Cardiac septum (tissue), 1 donor: Measurements from ENCODE around the gene MTA2. TPM values are rescaled to one million over a fixed set of nuclear protein-coding genes. Genes with fewer than 3 reads are reported as not detected.

Source experiments
- DNase-seq: peaks from one replicate; pipeline ENCODE4 v3.0.0-alpha.2; 2020; ENCODE audit warnings: low spot score
- intact Hi-C: fragments of 100-400 bp; cut with DNase I; formaldehyde crosslinking; loops from one replicate; pipeline ENCODE4 v1.14.0; 2022
- total RNA-seq: library from RNA; stranded (reverse); fragmentation: NEBNext Ultra II Directional; extraction: Animal tissue kit (Norgen Biotek cat#: 25700); gene quantifications from one replicate; pipeline ENCODE4 v1.2.1, GENCODE V29; 2021
- donor health status: DM: no; HTN: no; CAD: no.

Gene MTA2
- total RNA-seq, 1 donor from 2014 or later: 36.8 TPM

DNA sequence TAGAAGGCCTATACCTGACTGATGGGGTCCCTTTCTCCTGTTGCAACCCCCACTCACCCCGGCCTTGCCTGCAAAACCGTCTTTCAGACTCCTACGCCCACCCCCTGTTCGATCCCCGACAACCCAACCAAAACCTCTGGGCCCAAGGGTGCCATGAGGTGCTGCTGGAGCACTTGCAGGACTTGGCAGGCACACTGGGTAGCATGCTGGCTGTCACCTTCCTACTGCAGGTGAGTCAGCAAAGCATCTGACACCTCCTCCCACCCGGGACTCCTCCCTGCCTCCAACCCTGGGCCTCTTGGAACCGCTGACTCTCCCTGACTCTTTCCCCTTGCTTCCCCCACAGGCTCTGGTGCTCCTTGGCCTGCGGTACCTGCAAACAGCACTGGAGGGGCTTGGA, 12.6 kb upstream of the MTA2 start:
- intact Hi-C loops: no loop called here
- DNase-seq: no peak

DNA sequence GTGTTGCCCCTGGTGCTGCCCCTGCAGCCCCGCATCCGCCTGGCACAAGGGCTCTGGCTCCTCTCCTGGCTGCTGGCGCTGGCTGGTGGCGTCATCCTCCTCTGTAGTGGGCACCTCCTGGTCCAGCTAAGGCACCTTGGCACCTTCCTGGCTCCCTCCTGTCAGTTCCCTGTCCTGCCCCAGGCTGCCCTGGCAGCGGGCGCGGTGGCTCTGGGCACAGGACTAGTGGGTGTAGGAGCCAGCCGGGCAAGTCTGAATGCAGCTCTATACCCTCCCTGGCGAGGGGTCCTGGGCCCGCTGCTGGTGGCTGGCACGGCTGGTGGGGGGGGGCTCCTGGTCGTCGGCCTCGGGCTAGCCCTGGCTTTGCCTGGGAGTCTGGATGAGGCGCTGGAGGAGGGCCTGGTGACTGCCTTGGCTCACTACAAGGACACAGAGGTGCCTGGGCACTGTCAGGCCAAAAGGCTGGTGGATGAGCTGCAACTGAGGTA, 11.7 kb upstream of the MTA2 start:
- DNase-seq: peak; percentile 79

DNA sequence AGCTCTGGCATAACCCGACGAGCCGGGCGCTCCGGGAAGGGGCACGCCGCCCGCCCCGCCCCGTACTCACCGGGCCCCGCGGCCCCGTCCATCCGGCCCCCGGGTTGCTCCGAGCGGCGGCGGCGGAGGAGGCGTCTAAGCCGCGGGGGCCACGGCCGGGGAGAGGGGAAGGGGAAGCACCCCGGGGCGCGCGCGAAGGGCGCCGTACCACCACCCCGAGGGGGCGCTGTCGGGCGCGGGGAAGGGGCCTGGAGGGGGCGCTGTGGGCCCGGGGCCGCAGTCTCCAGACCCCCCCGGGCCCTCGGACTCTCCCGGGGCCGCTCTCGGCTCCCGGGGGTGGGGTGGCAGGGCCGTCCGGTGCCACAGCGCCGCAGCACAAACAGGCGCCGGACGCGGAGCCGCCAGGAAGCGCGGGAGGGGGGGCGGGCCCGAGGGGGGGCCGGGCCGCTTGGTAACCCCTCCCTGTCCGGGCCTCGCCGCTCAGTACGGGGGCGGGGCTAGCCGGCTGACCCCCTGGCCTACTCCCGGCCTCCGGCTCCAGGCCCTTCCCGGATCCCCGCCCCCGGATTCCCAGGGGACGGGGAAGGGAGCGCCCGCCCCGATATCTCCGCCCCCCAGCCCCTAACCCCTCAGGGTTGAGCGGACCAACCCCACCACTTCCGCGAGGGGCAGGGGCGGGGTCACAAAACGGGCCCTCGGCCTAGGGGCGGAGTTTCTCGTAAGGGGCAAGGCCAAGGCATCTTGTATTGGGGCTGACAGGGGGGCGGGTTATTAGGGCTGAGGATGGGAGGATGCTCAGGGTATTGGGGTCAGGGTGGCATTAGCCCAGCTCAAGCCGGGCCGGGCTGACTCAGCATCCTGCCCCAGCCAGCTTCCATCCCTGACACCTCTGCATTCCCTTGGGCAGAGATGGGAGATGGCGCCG, 11.0 kb upstream of the MTA2 start, which contains the start of the genes EML3 and ROM1:
TSS of gene EML3 (minus strand) at position 410 of the 925 bp plus-strand sequence. CDS start at position 92, 318 bp downstream.
TSS of gene ROM1 (plus strand) at position 892 of the 925 bp plus-strand sequence. CDS start at position 917, 25 bp downstream.
- intact Hi-C loops: no loop called here
- peak; percentile 95 for DNase-seq

More for the DNA sequence above, 11.7 kb upstream of the MTA2 start:
- intact Hi-C loops: no loop called here

DNA sequence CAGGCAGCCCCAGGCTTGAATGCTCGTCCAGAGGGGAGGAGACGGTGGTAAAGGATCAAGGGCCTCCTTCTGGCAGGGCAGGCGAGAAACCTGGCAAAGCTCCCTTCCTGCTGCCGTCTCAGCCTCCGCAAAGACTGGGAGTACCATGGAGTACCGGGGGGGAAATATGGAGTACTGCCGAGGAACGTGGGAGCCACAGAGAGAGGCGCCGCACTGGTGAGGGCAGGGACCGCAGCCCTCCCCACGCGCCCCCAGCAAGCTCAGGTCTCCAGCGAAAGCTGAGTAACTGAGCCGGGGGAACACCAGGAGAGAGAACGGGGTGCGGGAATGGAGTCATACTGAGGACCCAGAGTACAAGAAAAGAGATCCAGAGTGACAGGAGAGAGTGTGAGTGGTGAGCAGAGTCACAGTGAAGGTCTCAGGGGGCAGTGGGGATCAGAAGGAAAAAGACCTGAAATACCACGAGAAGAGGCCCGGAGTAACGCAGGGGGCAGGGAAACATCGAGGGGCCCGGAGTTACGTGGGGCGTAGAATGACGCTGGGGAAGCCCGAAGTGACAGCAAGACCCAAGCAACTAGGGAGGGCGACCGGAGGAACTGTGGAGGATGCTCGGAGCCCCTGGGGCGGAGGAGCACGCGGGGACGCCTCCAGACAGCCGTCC, 10.2 kb upstream of the MTA2 start:
- intact Hi-C loops: no loop called here
- DNase-seq: peak; percentile 78

DNA sequence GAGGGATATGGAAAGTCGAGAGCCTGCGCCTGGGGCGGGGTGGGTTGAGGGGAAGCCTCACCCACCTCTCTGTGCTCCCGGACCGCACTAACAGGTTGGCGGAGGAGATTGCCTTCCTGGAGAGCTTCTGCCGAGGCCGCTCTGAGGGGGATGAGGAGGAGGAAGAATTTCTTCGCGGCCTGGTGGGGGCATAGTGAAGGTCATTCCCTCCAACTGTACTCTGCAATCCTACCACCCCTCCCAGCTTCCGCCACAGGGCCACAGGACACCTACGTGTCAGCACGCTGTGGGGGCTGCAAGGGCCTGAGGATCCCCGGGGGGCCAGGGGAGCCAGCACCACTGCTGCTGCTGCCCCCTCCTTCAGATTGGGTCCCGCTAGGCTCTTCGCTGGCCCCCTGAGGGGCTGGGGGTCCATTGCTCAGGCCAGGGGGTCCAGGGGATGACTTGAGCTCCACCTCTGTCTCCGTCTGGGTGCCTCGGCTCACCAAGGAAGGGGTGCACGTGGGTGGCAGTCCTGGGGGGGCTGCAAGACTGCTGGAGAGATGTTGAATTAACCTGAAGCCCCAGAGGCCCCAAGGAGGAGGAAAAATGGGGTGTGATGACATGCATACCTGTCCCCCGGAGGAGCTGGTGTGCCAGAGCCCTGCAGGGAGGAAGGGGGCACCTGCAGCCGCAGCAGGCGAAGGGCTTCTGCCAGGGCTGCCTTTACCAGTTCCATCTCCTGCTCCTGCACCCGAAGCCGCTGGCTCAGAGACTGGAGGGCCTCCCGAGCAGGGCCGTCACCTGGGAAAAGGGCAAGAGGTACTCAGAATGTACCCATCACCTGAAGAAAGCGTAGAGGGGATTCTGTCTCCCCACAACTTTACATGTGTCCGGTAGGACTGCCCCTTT, 9.4 kb upstream of the MTA2 start:
- intact Hi-C loops: no loop called here
- DNase-seq: no peak

DNA sequence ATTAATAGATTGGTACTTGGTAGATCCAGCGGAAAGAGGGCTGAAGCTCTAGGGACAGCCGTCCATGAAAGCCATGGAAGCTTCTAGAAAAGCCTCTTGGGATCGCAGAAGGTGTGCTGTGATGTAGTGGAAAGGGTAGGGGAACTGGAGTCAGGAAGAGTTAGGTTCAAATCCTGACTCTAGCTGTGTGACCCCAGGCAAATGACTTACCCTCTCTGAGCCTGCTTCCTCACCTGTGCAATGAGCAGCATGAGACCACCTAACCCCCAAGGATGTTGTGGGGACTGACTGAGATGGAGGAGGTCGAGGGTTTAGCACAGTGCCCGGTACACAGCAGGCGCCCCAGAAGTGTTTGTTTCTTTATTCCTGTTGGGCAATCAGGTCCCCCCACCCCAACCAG, 8.7 kb upstream of the MTA2 start:
- DNase-seq: no peak
- intact Hi-C loops: no loop called here

DNA sequence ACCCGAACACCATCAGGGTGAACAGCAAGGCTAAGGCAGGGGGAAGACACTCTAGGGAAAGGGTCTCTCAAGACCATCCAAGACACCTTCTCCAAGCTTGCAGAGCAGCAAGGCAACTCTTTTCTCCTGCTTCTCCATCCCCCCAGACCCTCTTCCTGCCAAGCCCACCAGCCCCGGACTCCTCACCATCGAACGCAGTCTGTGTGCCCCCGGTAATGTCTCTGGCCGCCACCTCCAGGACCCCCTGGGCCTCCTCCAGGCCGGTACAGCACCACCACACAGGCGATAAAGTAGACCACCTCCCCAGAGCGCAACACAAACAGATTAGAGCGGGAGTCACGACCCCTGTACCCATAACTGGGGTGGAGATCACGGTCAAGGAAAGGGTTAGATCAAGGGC, 7.1 kb upstream of the MTA2 start:
- DNase-seq: no peak
- intact Hi-C loops: no loop called here

DNA sequence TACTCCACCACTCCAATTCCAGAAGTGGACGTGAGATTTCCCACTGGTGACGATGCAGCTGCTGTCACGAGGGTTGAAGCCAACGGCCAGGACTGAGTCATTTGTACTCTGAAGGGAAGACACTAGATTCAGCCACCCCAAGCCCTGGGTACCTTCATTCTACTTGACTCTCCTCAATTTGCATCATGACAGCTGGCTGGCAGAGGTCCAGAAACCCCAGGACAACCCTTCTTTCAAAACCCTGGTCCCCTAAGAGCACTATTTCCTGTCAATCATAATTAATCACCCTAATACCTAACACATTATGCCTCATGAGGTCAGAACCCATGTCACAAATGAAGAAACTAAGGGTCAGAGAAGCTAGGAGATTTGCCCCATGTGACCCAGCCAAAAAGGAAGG, 6.0 kb upstream of the MTA2 start:
- intact Hi-C loops: no loop called here
- DNase-seq: no peak

DNA sequence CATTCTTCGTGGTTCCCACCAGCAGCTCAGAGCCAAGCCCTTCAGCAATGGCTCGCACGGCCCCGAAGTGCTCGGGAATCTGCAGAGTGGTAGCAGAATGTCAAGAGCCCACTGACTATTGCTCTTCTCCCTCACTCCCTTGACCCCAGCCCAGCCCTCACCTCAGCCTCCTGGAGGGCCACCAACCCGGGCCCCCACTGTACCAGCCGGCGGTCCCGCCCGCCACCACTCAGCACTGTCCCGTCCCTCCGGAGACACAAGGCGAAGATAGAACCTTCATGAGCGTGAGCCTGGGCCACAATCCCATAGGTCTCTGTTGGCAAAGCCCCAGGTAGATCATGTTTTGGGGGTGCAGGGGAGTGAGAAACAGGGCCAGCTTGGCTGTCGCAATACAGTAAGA, 4.2 kb upstream of the MTA2 start:
- DNase-seq: no peak
- intact Hi-C loops: no loop called here

DNA sequence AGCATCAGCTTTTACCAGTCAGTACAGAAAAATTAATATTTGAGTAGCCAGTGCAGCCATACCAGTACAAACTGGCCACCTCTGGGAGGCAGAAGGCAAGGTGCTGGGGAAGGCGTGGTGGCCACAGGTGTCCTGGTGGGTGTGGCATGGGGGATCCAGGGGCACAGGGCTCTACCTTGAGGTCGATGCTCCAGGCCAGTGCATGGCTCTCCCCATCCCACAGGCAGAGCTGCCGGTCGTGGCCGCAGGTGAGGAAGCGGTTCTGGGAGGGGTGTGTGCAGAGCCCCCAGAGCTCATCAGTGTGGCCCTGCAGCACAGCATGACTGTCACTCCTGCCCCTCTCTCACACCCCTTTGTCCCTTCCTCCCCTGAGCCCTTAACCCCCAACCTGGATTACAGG, 3.8 kb upstream of the MTA2 start:
- DNase-seq: no peak

DNA sequence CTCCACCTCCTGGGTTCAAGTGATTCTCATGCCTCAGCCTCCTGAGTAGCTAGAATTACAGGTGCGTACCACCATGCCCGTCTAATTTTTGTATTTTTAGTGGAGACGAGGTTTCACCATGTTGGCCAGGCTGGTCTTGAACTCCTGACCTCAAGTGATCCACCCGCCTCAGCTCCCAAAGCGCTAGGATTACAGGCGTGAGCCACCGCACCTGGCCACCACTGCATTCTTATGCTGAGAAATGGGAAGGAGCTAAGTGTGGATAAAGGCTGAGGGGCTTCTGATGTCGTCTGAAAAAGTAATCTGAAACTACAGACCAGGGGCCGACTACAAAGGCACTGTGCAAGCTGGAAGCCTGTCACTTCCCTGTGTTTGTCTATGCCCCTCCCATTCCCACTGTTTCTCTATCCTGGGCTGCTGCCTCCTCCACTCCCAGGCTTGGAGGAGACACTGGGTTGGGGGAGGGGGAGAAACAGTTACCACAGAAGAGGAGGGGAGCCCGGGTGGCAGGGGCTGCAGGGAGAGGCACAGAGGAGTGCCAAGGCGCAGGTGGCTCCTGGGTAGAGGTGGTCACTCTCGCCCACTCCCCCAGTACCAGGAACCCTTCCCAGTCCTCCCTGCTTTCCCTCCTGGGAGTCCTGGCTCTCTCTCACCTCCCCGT, 2.9 kb upstream of the MTA2 start:
- intact Hi-C loops: no loop called here
- DNase-seq: no peak

More for the DNA sequence above, 3.8 kb upstream of the MTA2 start:
- intact Hi-C loops: no loop called here

DNA sequence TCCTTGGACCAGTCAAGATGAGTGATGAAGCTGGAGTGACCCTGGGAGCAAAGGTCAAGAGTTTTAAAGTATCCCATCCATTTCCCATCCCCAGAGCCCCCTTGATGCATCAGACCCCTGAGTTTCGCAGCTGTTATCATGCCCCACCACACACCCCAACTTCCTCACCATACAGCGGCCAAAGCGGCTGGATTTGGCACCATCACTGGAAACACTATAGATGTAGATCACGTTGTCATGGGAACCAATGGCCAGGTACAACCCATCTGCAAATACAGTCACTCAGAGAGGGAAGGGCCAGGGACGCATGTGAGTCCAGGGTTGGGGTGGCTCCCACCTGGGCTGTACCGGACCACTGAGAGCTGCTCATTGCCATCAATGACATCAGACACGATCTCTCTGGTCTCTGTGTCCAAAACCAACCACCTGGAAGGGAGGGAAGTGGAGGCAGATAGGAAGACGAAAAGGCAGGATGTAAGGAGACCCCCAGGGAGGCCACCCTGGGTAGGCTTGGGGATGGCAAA, 2.2 kb upstream of the MTA2 start:
- intact Hi-C loops: no loop called here
- no peak for DNase-seq

DNA sequence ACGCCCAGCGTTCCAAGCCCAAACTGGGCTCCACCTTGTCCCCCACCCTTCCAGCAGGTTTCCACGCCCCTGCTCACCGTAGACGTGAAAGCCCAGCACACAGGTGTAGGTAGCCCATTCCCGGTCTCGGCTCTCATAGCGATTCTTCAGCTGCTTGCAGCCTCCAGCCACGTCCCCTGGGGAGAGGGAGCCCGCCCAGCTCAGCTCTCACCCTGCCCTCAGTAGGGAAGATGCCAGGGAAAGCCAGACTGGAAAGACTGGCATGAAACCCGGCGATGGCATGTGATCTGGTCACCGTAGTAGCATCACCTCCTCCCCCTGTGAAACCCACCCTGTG, 1.4 kb upstream of the MTA2 start:
- DNase-seq: no peak
- intact Hi-C loops: no loop called here

DNA sequence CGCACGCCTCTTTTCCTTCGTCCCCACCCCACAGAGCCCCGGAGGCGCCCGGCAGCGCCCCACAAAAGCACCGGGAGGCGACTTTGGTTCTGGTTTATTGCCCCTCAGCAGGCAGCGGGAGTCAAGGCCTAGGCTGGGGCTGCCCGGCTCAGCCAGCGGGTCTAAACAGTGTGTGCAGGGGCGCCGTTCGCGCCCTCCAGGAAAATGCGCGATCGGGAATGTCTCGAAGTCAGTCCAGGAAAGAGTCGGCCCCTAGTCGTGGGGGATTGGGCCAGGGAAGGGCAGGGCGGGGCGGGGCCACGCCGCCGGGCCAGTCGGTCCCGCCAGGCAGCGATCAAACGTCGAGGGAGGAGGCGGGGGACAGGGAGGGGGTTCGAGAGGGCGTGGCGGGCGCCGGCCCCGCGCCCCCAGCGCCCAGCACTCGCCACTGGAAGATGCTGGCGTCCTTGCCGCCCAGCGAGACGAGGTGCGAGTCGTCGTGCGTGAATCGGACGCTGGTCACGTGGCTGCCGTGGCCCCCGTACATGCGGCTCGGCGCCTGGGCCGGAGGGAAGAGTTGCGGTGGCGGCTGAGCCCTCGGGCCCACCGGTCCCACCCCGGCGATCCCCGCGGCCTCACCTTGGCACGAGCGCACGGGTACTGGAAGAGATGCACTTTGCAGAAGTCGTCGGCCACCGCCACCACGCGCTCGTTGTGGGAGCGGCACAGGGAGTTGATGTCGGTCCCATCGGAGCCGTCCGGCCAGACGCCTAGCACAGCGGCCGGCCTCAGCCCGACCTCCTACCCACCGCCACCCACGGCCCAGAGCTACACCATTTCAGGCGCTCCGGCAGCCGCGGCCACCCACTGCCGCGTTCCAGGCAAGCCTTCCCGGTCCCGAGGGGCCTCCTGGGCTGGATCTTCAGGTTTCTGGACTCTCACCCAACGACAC, 741 bp upstream of the MTA2 start:
- intact Hi-C loops: no loop called here
- peak; percentile 81 for DNase-seq

DNA sequence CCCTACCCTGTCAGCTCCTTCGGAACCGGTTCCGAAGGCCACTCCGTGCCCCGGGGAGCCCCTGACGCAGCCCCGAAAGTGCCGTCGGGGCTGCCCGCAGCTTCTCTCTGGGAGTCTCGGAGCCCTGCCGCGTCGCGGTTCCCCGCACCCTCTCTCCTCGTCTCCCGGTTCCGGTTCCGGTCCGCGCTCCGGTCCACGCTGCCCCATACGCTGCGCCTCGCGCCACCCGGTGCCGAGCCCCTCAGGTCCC, 618 bp downstream of the MTA2 start:
- peak; percentile 83 for DNase-seq
- intact Hi-C loops: no loop called here

DNA sequence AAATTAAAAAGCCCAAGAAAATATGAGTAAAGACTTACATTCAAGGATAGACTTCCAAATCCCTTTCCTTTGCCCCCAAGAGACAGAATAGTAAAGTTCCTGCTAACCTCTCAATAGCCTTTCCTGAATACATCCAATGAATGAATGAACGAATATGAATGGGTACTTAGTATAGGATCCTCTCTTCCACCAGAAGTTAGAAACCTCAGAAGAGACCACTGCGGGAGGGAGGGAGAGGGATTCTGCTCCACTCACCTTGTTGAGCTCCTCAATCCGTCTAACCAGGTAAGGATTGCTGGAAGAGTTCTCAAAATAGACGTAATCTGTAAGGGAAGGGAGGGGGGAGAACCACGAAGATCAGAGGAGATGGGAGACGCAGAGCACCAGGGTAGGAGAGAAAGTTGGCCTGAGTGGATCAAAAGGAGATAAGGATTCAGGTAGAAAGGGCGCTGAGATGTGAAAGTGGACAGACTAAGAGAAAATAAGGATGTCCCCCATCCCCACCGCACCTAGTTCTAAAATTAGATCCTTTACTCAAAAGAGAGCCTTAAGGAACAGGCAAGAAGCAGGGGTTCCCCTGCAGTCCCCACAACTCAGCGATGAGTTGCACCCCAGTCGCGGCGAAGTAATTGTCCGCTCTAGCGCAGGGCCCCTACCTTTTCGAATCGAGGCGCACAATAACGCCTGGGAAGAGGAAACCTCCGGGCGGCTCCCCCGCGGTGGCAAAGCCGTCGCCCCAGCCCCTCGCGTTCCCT, 1.1 kb downstream of the MTA2 start:
- intact Hi-C loops: no loop called here
- DNase-seq: no peak

DNA sequence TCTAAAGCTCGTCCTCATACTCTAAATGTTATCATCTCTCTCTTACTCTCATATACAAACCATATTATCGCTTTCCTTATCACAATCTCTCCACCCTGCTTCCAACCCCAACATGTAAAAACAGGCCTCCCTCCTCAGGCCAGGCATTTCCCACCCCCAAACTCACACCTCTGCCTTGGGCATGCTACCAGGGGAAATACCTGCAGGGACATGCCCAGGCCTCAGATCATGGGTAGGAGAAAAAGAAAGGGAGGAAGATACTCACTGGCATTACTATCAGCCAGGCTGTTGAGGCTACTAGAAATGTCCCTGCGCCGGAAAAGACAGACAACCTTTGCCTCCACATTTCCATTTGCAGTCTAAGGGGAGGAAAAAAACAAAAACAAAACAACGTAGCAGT, 1.8 kb downstream of the MTA2 start:
- no peak for DNase-seq
- intact Hi-C loops: no loop called here
